GM12878 (cell line): ENCODE data around the gene CYP2S1. TPM values are rescaled to one million over a fixed set of nuclear protein-coding genes. Genes with fewer than 3 reads are reported as not detected.

ENCODE experiments used
- ATAC-seq: fragments of 200-7000 bp; cut with Tn5 transposase; 3 replicates; pipeline ENCODE4 v1.9.1; 2020; ENCODE audit warnings: mild to moderate bottlenecking, moderate library complexity
- BruUV-seq: library from RNA; stranded (reverse); fragments of 400-500 nt; replicated peaks from 2 replicates; lab custom pipeline; 2021; lab: Mats Ljungman, UMichigan
- CTCF ChIA-PET: fragments of 300-600 bp; sonication (Branson Sonifier 250); formaldehyde crosslinking; extraction: SDS; loops from one replicate; lab custom pipeline; 2021; ENCODE audit warnings: inconsistent platforms; lab: Yijun Ruan, JAX
- POLR2A ChIA-PET: fragments of 350-600 bp; formaldehyde crosslinking; extraction: SDS; loops from one replicate; lab custom pipeline; 2021; ENCODE audit warnings: inconsistent platforms; lab: Charles Lee
- RAD21 ChIA-PET: fragments of 300-600 bp; sonication (Branson Sonifier 250); formaldehyde crosslinking; loops from one replicate; lab custom pipeline; 2023; ENCODE audit warnings: antibody characterized with exemption; ENCODE audit not compliant: unreplicated experiment; lab: Charles Lee
- SMC1A ChIA-PET: fragments of 300-600 bp; sonication (Branson Sonifier 250); formaldehyde crosslinking; loops from one replicate; lab custom pipeline; 2023; ENCODE audit not compliant: unreplicated experiment, uncharacterized antibody; lab: Charles Lee
- DNase-seq: peaks from one replicate; pipeline ENCODE4 v3.0.0-alpha.2; 2011; ENCODE audit warnings: low read depth, low spot score
- FAIRE-seq: peaks from 3 replicates; lab custom pipeline; 2011; peaks lifted over from hg19 to GRCh38; lab: Jason Lieb, UNC
- H2AFZ ChIP-seq: 2 replicates; pipeline ENCODE4 v1.6.0; 2011; ENCODE audit warnings: low read depth, low read length, control low read depth; ENCODE audit not compliant: control insufficient read depth
- H3K27ac ChIP-seq: 2 replicates; pipeline ENCODE4 v1.5.1; 2011; ENCODE audit warnings: control low read depth; ENCODE audit not compliant: control insufficient read depth, insufficient read depth
- H3K27me3 ChIP-seq, 2 experiments: replicated peaks in 1 of 2; 2 replicates each; pipeline versions ENCODE4 v1.6.0 to v1.6.1; 2011; ENCODE audit warnings: low read length in 1 of 2; ENCODE audit not compliant: control insufficient read depth in 2 of 2, insufficient read depth in 2 of 2
- H3K36me3 ChIP-seq, 2 experiments: 2 replicates each; pipeline ENCODE4 v1.5.1; 2011; ENCODE audit warnings: low read length in 1 of 2; ENCODE audit not compliant: control insufficient read depth in 2 of 2, insufficient read depth in 2 of 2
- H3K4me1 ChIP-seq: 2 replicates; pipeline ENCODE4 v1.6.1; 2011; ENCODE audit warnings: mild to moderate bottlenecking, low read length, moderate library complexity, mixed read lengths; ENCODE audit not compliant: control insufficient read depth, insufficient read depth
- H3K4me2 ChIP-seq: 2 replicates; pipeline ENCODE4 v1.6.0; 2011; ENCODE audit warnings: control low read depth; ENCODE audit not compliant: control insufficient read depth, insufficient read depth
- H3K4me3 ChIP-seq: fragments of 200-600 bp; sonication (generic); 2 replicates; pipeline ENCODE4 v1.5.1; 2016
- H3K79me2 ChIP-seq: 2 replicates; pipeline ENCODE4 v1.6.0; 2011; ENCODE audit warnings: low read length; ENCODE audit not compliant: control insufficient read depth, insufficient read depth
- H3K9ac ChIP-seq: 2 replicates; pipeline ENCODE4 v1.8.0; 2011; ENCODE audit warnings: low read length, control low read depth, mixed read lengths; ENCODE audit not compliant: control insufficient read depth, insufficient read depth
- H3K9me3 ChIP-seq: replicated peaks from 3 replicates; pipeline ENCODE4 v1.5.1; 2011; ENCODE audit warnings: mild to moderate bottlenecking, low read length; ENCODE audit not compliant: control insufficient read depth, insufficient read depth
- H4K20me1 ChIP-seq: 2 replicates; pipeline ENCODE4 v1.6.0; 2011; ENCODE audit not compliant: control insufficient read depth, insufficient read depth
- ATF3 ChIP-seq: IDR thresholded peaks from 2 replicates; pipeline ENCODE4 v1.6.1; 2011; ENCODE audit warnings: low read depth, mild to moderate bottlenecking, low read length, moderate library complexity, borderline replicate concordance; ENCODE audit errors: extremely low read depth
- BHLHE40 ChIP-seq, 2 experiments: fragments of 450-650 bp in 1 of 2; IDR thresholded peaks; 2 replicates each; pipeline ENCODE4 v1.6.1; 2011 to 2017; ENCODE audit warnings: low read depth in 2 of 2, borderline replicate concordance in 1 of 2, improper control_type of control experiment in 1 of 2, low read length in 1 of 2, mild to moderate bottlenecking in 1 of 2
- CHD1 ChIP-seq: IDR thresholded peaks from 2 replicates; pipeline ENCODE4 v1.6.1; 2012; ENCODE audit warnings: low read depth, low read length, improper control_type of control experiment
- EED ChIP-seq: sonication (generic); IDR thresholded peaks from 2 replicates; pipeline ENCODE4 v1.6.1; 2016; ENCODE audit warnings: antibody characterized with exemption, low read depth
- HDAC6 ChIP-seq: fragments of 200-600 bp; sonication (generic); IDR thresholded peaks from one replicate; pipeline ENCODE4 v1.8.0; 2017; ENCODE audit warnings: antibody characterized with exemption; ENCODE audit not compliant: unreplicated experiment
- KAT2A ChIP-seq: conservative IDR thresholded peaks from 2 replicates; pipeline ENCODE4 v1.6.1; 2011; ENCODE audit warnings: low read depth, low read length; ENCODE audit not compliant: control insufficient read depth
- KLF5 ChIP-seq: fragments of 450-650 bp; IDR thresholded peaks from 2 replicates; pipeline ENCODE4 v1.6.1; 2014; ENCODE audit warnings: mild to moderate bottlenecking; ENCODE audit not compliant: partially characterized antibody
- LARP7 ChIP-seq: fragments of 450-650 bp; IDR thresholded peaks from 2 replicates; pipeline ENCODE4 v1.6.1; 2017; ENCODE audit warnings: mild to moderate bottlenecking
- NFYB ChIP-seq: IDR thresholded peaks from 2 replicates; pipeline ENCODE4 v1.6.1; 2011; ENCODE audit warnings: low read depth, mild to moderate bottlenecking, low read length, improper control_type of control experiment, moderate library complexity; ENCODE audit not compliant: insufficient read depth
- SP1 ChIP-seq: IDR thresholded peaks from one replicate; pipeline ENCODE4 v1.6.1; 2011; ENCODE audit warnings: low read depth, low read length
- WGBS: methylation state at CpG from one replicate; pipeline ENCODE4 v1.1.6; 2016; ENCODE audit warnings: low lambda C conversion rate; ENCODE audit not compliant: insufficient replicate concordance, insufficient coverage; ENCODE audit errors: missing lambda C conversion rate; 5-methylcytosine and 5-hydroxymethylcytosine counted together
- in situ Hi-C: fragments of 300-500 bp; cut with MboI; formaldehyde crosslinking; loops from 9 replicates; pipeline ENCODE4 v1.14.3; 2018; ENCODE audit warnings: mixed read lengths
- intact Hi-C: fragments of 100-400 bp; cut with micrococcal nuclease; formaldehyde crosslinking; loops from one replicate; pipeline ENCODE4 v1.14.2; 2022; ENCODE audit not compliant: unreplicated experiment
- polyA plus RNA-seq, 11 experiments: library from polyadenylated mRNA; depleted of rRNA in 4 of 11; unstranded in 6 of 11; stranded (reverse) in 5 of 11; fragments of >200 nt; fragmentation: Nextera tagmentation in 4 of 11; fragmentation: Illumina TruSeq in 1 of 11; extraction: Ambion mirVana in 4 of 11; extraction: Trizol in 1 of 11; gene quantifications; 1 replicate in 1 of 11; 2 replicates in 10 of 11; pipeline versions ENCODE4 v1.2.1 to v1.2.3, GENCODE V29; 2011 to 2016; ENCODE audit warnings: inconsistent platforms in 2 of 11, missing spikeins in 2 of 11, low read depth in 1 of 11
- total RNA-seq, 4 experiments: library from RNA; depleted of rRNA in 3 of 4; stranded (reverse); fragments of >200 nt in 3 of 4; fragmentation: Illumina TruSeq in 1 of 4; extraction: Trizol in 1 of 4; gene quantifications; 2 replicates each; pipeline versions ENCODE4 v1.2.1 to v1.2.3, GENCODE V29; 2013 to 2021

Gene CYP2S1
- total and polyA plus RNA-seq, 10 of the 15 experiments (the other 5 are each of a cell fraction or from before 2014, with no cell fraction given), result 0.03 to 0.28 (median 0.12) TPM; not detected in 2

- TF ChIP-seq KLF5 (no peak), BHLHE40 (IDR thresholded peaks at IDR 0.05; ENCODE audit: borderline replicate concordance in 1 of 2, low read depth in 2 of 2, low read length in 1 of 2) (no peak), ATF3 (no peak), SP1 (no peak), NFYB (no peak), CHD1 (no peak), LARP7 (no peak), EED (no peak), KAT2A (no peak), HDAC6 (no peak)
- ChIA-PET POLR2A (no interaction called here), SMC1A (no interaction called here), CTCF (interaction anchor here (0.7 kb wide), 1 partner anchor 35 kb away, joined by 3 read pairs; no protein-coding TSS in a partner anchor), RAD21 (no interaction called here)
- ATAC-seq (no peak), FAIRE-seq (no peak), DNase-seq (no peak)
- Histone ChIP-seq H3K79me2 (no peaks in the 10 kb centered on the region), H3K27me3 (no peaks in the 10 kb centered on the region), H3K27ac (no peak overlapping the region), H3K9me3 (no peaks in the 10 kb centered on the region), H4K20me1 (no peaks in the 10 kb centered on the region), H3K36me3 (no peaks in the 10 kb centered on the region), H3K9ac (no peak overlapping the region), H2AFZ (no peak overlapping the region), H3K4me1 (no peaks in the 10 kb centered on the region), H3K4me3 (no peak overlapping the region), H3K4me2 (no peak overlapping the region)
- intact Hi-C loops, result no loop called here
- in situ Hi-C loops, result no loop called here
- no TSS peak for BruUV-seq
- WGBS, result 14% methylated on average over 7 of the region's 9 CpGs
Observed at GRCh38 chr19:41239363-41239762, 46.3 kb downstream of the CYP2S1 start.
